Thoracic aorta (tissue), 2 donors: ENCODE measurements around the gene BBS4. TPM values are rescaled to one million over a fixed set of nuclear protein-coding genes. Genes with fewer than 3 reads are reported as not detected.

Experiments used
- ATAC-seq: fragments of 150-250 bp; one replicate; pipeline ENCODE4 v1.8.0; 2017; ENCODE audit warnings: low read depth; ENCODE audit not compliant: insufficient number of reproducible peaks, low FRiP score
- DNase-seq: peaks from one replicate; pipeline ENCODE4 v3.0.0-alpha.2; 2020; ENCODE audit warnings: low spot score
- H3K27ac ChIP-seq, 2 donors: fragments of 200-600 bp; sonication (generic); 1 replicate in 1 of 2; 2 replicates in 1 of 2; pipeline ENCODE4 v1.5.1; 2016; ENCODE audit warnings: mild to moderate bottlenecking in 2 of 2, moderate library complexity in 2 of 2
- H3K27me3 ChIP-seq: fragments of 200-600 bp; sonication (generic); replicated peaks from 2 replicates; pipeline ENCODE4 v1.6.0; 2016; ENCODE audit warnings: mild to moderate bottlenecking; ENCODE audit not compliant: insufficient read depth
- H3K36me3 ChIP-seq: fragments of 200-600 bp; sonication (generic); one replicate; pipeline ENCODE4 v1.5.1; 2016
- H3K4me1 ChIP-seq, 2 donors: fragments of 200-600 bp; sonication (generic); 1 replicate in 1 of 2; 2 replicates in 1 of 2; pipeline versions ENCODE4 v1.5.1 to v1.6.0; 2016; ENCODE audit warnings: low read depth in 2 of 2, mild to moderate bottlenecking in 1 of 2; ENCODE audit not compliant: control insufficient read depth in 1 of 2
- H3K4me3 ChIP-seq: fragments of 200-600 bp; sonication (generic); 2 replicates; pipeline ENCODE4 v1.5.1; 2016; ENCODE audit warnings: mild to moderate bottlenecking
- H3K9me3 ChIP-seq: fragments of 200-600 bp; sonication (generic); 2 replicates; pipeline ENCODE4 v1.5.1; 2016
- total RNA-seq, 2 donors: library from RNA; depleted of rRNA; stranded (reverse); fragments of >200 nt; gene quantifications; one replicate each; pipeline versions ENCODE4 v1.1.0 to v1.2.3, GENCODE V29; 2016
- TF ChIP-seq, protein P1 (sequence below): fragments of 200-600 bp; sonication (generic); IDR thresholded peaks from one replicate; pipeline ENCODE4 v1.5.1; 2019; ENCODE audit warnings: antibody characterized with exemption

Gene BBS4
- total RNA-seq, 2 donors from 2014 or later: 22.1 to 22.6 TPM

DNA sequence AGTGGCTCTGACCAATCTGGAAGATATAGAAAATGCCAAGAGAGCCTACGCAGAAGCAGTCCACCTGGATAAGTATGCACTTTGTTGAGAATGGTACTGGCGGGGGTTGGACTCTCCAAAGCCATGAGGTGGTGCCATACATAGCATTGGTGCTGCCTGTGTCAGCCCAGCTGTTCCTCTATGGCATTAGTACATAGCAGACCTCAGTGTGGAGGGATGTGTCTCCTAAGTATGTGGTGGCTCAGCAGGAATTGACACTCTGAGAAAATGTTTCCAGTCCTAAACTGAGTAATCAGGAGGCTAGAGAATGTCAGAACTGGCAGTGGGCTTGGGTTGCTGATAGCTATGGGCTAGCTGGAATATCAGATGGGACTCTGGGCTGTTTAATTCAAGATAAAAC, 49.1 kb downstream of the BBS4 start:
- Histone ChIP-seq H3K4me1 (no peaks in the 10 kb centered on the region), H3K9me3 (no peaks in the 10 kb centered on the region), H3K27me3 (no peaks in the 10 kb centered on the region), H3K4me3 (no peak overlapping the region), H3K27ac (no peak overlapping the region), H3K36me3 (peaks cover 42% of the 10 kb centered on the region)
- TF ChIP-seq, protein P1, sequence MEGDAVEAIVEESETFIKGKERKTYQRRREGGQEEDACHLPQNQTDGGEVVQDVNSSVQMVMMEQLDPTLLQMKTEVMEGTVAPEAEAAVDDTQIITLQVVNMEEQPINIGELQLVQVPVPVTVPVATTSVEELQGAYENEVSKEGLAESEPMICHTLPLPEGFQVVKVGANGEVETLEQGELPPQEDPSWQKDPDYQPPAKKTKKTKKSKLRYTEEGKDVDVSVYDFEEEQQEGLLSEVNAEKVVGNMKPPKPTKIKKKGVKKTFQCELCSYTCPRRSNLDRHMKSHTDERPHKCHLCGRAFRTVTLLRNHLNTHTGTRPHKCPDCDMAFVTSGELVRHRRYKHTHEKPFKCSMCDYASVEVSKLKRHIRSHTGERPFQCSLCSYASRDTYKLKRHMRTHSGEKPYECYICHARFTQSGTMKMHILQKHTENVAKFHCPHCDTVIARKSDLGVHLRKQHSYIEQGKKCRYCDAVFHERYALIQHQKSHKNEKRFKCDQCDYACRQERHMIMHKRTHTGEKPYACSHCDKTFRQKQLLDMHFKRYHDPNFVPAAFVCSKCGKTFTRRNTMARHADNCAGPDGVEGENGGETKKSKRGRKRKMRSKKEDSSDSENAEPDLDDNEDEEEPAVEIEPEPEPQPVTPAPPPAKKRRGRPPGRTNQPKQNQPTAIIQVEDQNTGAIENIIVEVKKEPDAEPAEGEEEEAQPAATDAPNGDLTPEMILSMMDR: no peak
- DNase-seq (no peak), ATAC-seq (no peak)

DNA sequence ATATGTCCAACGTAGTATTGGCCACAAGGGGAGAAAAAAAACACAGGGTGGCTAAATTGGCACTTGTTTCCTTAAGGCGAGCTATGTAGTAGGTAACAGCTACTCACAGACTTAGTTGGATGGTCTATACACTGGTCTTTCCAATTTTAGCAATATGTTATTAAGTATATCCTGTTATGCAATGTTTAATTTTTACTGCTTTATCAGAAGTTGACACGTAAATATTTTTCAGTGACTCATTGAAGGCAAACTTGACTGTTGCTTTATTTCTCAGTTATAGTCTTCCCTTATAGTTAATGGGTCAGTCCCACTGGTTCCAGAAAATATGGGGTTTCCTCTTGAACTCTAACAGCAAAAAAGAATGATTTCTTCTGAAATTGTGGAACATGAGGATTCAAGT, 51.1 kb downstream of the BBS4 start:
- no peak for ATAC-seq

DNA sequence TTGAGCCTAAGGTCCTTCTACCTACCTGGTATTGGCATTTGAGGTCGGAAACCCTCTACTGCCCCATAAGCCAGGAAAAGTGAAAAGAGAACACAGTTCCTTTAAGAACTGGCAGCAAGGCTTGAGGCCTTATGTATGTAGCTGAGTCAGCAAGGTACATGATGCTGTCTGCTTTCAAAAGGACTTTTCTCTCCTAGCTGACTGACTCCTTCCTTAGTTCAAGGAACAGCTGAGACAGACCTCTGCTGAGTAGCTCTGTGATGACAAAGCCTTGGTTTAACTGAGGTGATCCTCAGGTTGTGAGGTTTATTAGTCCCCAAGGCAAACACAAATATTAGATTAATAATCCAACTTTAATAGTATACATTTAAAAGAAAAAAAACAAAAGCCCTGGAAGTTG, 51.7 kb downstream of the BBS4 start:
- no peaks in the 10 kb centered on the region for H3K9me3 ChIP-seq
- H3K4me3 ChIP-seq: no peak overlapping the region
- H3K36me3 ChIP-seq: peaks cover 44% of the 10 kb centered on the region
- no peaks in the 10 kb centered on the region for H3K27me3 ChIP-seq
- ATAC-seq: no peak
- no peak for DNase-seq
- TF ChIP-seq, protein P1: no peak
- no peaks in the 10 kb centered on the region for H3K4me1 ChIP-seq
- H3K27ac ChIP-seq: no peak overlapping the region

More for the DNA sequence above, 51.1 kb downstream of the BBS4 start:
- no peaks in the 10 kb centered on the region for H3K4me1 ChIP-seq
- no peak overlapping the region for H3K4me3 ChIP-seq
- H3K27ac ChIP-seq: no peak overlapping the region
- H3K36me3 ChIP-seq: peaks cover 43% of the 10 kb centered on the region
- H3K9me3 ChIP-seq: no peaks in the 10 kb centered on the region
- no peaks in the 10 kb centered on the region for H3K27me3 ChIP-seq
- no peak for DNase-seq
- TF ChIP-seq, protein P1: no peak

DNA sequence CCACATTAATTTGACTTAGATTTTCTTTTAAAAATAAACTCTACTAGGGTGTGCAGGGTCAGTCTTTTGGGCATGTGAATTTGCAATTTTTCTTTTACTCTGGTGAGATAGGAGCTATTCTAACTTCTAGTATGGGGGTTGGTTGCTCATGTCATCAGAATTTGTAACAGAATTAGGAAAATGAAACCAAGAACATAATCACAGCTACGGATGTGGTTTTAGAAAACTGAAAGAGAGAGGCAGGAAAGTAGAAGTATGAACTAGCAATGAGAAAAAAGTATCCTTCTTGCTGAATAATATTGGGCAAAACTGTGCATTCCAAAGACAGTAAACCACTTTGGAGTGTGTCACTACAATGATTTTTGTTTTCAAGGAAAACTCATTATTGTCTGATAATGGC, 54.2 kb downstream of the BBS4 start:
- H3K4me3 ChIP-seq: no peak overlapping the region
- H3K4me1 ChIP-seq: no peaks in the 10 kb centered on the region
- no peak overlapping the region for H3K27ac ChIP-seq
- H3K36me3 ChIP-seq: peaks cover 44% of the 10 kb centered on the region
- no peaks in the 10 kb centered on the region for H3K27me3 ChIP-seq
- no peaks in the 10 kb centered on the region for H3K9me3 ChIP-seq
- DNase-seq: no peak
- no peak for ATAC-seq
- TF ChIP-seq, protein P1: no peak

DNA sequence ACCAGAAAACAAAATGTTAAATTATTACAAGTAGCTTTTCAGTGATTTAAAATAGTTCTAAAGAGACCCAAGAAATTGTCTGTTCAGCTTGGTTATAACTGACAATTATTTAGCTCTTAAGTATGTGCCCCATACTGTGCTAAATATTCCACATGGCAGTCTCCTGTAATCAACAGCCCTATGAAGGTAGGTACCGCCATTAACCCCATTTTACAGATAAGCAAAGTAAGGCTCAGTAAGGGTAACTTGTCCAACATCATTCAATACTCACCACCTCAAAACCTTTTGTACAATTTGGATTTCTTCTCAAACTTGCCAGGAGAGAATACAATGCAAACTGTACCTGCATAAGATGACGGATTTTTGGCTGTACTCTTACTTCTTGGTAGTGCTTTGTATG, 63.7 kb downstream of the BBS4 start:
- H3K4me3 ChIP-seq: no peak overlapping the region
- H3K4me1 ChIP-seq: peaks cover 10 to 13% of the 10 kb centered on the region in 2 donors
- TF ChIP-seq, protein P1: no peak
- H3K27ac ChIP-seq: no peak overlapping the region
- H3K27me3 ChIP-seq: no peaks in the 10 kb centered on the region
- H3K9me3 ChIP-seq: no peaks in the 10 kb centered on the region
- DNase-seq: no peak
- no peak for ATAC-seq
- H3K36me3 ChIP-seq: peaks cover 12% of the 10 kb centered on the region
